IMR-90 (cell line): ENCODE data around the gene MOB2. TPM values are rescaled to one million over a fixed set of nuclear protein-coding genes. Genes with fewer than 3 reads are reported as not detected.

Experiments used
- ATAC-seq: fragments of 200-7000 bp; cut with Tn5 transposase; 2 replicates; pipeline ENCODE4 v1.9.1; 2020; ENCODE audit warnings: low read depth, mild to moderate bottlenecking, moderate library complexity
- BruUV-seq: library from RNA; stranded (reverse); fragments of 400-500 nt; replicated peaks from 2 replicates; lab custom pipeline; 2021; lab: Mats Ljungman, UMichigan
- CTCF ChIA-PET: fragments of 300-600 bp; formaldehyde crosslinking; extraction: SDS; loops from one replicate; lab custom pipeline; 2021; ENCODE audit warnings: antibody characterized with exemption; lab: Yijun Ruan, JAX
- POLR2A ChIA-PET: fragments of 300-600 bp; sonication (Branson Sonifier 250); formaldehyde crosslinking; loops from one replicate; lab custom pipeline; 2022; ENCODE audit warnings: antibody characterized with exemption; ENCODE audit not compliant: unreplicated experiment; lab: Charles Lee
- DNase-seq: peaks from one replicate; pipeline ENCODE4 v3.0.0; 2013
- H2AFZ ChIP-seq: replicated peaks from 2 replicates; pipeline ENCODE3; 2013; ENCODE audit warnings: low read length, mild to moderate bottlenecking; ENCODE audit not compliant: poor library complexity
- H2AK5ac ChIP-seq: 2 replicates; pipeline ENCODE4 v1.6.1; 2013; ENCODE audit warnings: low read depth, low read length, inconsistent platforms
- H2AK9ac ChIP-seq: replicated peaks from 2 replicates; pipeline ENCODE3; 2013; ENCODE audit warnings: mild to moderate bottlenecking, low read depth, low read length, moderate library complexity; ENCODE audit not compliant: poor library complexity
- H2BK120ac ChIP-seq: 2 replicates; pipeline ENCODE4 v1.6.1; 2013; ENCODE audit warnings: low read depth, low read length, inconsistent platforms
- H2BK15ac ChIP-seq: 3 replicates; pipeline ENCODE4 v1.6.1; 2013; ENCODE audit warnings: low read depth, low read length, inconsistent platforms
- H2BK20ac ChIP-seq: 2 replicates; pipeline ENCODE4 v1.6.1; 2013; ENCODE audit warnings: low read depth, mild to moderate bottlenecking, inconsistent platforms, low read length, moderate library complexity
- H2BK5ac ChIP-seq: 2 replicates; pipeline ENCODE4 v1.6.1; 2013; ENCODE audit warnings: mild to moderate bottlenecking, low read depth, low read length, inconsistent platforms; ENCODE audit not compliant: poor library complexity, severe bottlenecking
- H3K14ac ChIP-seq: replicated peaks from 2 replicates; pipeline ENCODE4 v1.6.1; 2013; ENCODE audit warnings: low read depth, low read length, inconsistent platforms
- H3K18ac ChIP-seq: 2 replicates; pipeline ENCODE4 v1.6.1; 2013; ENCODE audit warnings: low read depth, low read length, control low read depth
- H3K23ac ChIP-seq: 2 replicates; pipeline ENCODE4 v1.6.1; 2013; ENCODE audit warnings: low read depth, low read length, inconsistent platforms
- H3K27ac ChIP-seq: 2 replicates; pipeline ENCODE4 v1.5.1; 2013; ENCODE audit warnings: mild to moderate bottlenecking, control low read depth, low read length; ENCODE audit not compliant: insufficient read depth
- H3K27me3 ChIP-seq: 2 replicates; pipeline ENCODE4 v1.6.1; 2013; ENCODE audit warnings: low read length; ENCODE audit not compliant: control insufficient read depth, insufficient read depth
- H3K36me3 ChIP-seq: 2 replicates; pipeline ENCODE4 v1.6.1; 2013; ENCODE audit warnings: low read length, mixed read lengths; ENCODE audit not compliant: control insufficient read depth, insufficient read depth
- H3K4ac ChIP-seq: 2 replicates; pipeline ENCODE4 v1.6.1; 2013; ENCODE audit warnings: low read depth, low read length, inconsistent platforms
- H3K4me1 ChIP-seq: 2 replicates; pipeline ENCODE4 v1.6.1; 2013; ENCODE audit warnings: low read length, mixed read lengths; ENCODE audit not compliant: control insufficient read depth, insufficient read depth
- H3K4me2 ChIP-seq: 2 replicates; pipeline ENCODE4 v1.6.1; 2013; ENCODE audit warnings: low read depth, mild to moderate bottlenecking, control low read depth, low read length, moderate library complexity
- H3K4me3 ChIP-seq: 2 replicates; pipeline ENCODE4 v1.5.1; 2013; ENCODE audit warnings: low read depth, mild to moderate bottlenecking, control low read depth, low read length, moderate library complexity; ENCODE audit not compliant: insufficient read depth
- H3K56ac ChIP-seq: 2 replicates; pipeline ENCODE4 v1.6.1; 2013; ENCODE audit warnings: low read length, inconsistent platforms; ENCODE audit not compliant: insufficient read depth; ENCODE audit errors: extremely low read depth
- H3K79me1 ChIP-seq, 2 experiments: 2 replicates each; pipeline ENCODE4 v1.6.1; 2013; ENCODE audit warnings: low read length in 2 of 2, inconsistent platforms in 1 of 2, low read depth in 1 of 2
- H3K9ac ChIP-seq: 2 replicates; pipeline ENCODE4 v1.6.1; 2013; ENCODE audit warnings: low read depth, low read length, control low read depth
- H3K9me1 ChIP-seq: 2 replicates; pipeline ENCODE4 v1.6.1; 2013; ENCODE audit warnings: low read length, inconsistent platforms; ENCODE audit not compliant: insufficient read depth
- H3K9me3 ChIP-seq: 2 replicates; pipeline ENCODE4 v1.6.1; 2013; ENCODE audit warnings: low read length; ENCODE audit not compliant: control insufficient read depth, insufficient read depth
- H4K20me1 ChIP-seq: 2 replicates; pipeline ENCODE4 v1.6.1; 2013; ENCODE audit warnings: low read length, inconsistent platforms; ENCODE audit not compliant: insufficient read depth
- H4K5ac ChIP-seq: 2 replicates; pipeline ENCODE4 v1.6.1; 2013; ENCODE audit warnings: mild to moderate bottlenecking, low read depth, low read length, control low read depth
- H4K8ac ChIP-seq, 2 experiments: 2 replicates each; pipeline ENCODE4 v1.6.1; 2013; ENCODE audit warnings: low read depth in 2 of 2, low read length in 2 of 2, control low read depth in 1 of 2, inconsistent platforms in 1 of 2
- H4K91ac ChIP-seq: 2 replicates; pipeline ENCODE4 v1.6.1; 2013; ENCODE audit warnings: low read depth, low read length, inconsistent platforms; ENCODE audit not compliant: insufficient read depth
- BHLHE40 ChIP-seq: fragments of 150-350 bp; IDR thresholded peaks from 2 replicates; pipeline ENCODE4 v1.6.1; 2016; ENCODE audit warnings: mild to moderate bottlenecking, low read depth, low read length
- FOS ChIP-seq: fragments of 150-350 bp; IDR thresholded peaks from 2 replicates; pipeline ENCODE4 v1.6.1; 2016; ENCODE audit warnings: low read depth, low read length
- MAZ ChIP-seq: IDR thresholded peaks from 2 replicates; pipeline ENCODE4 v1.6.1; 2012; ENCODE audit warnings: low read depth, mild to moderate bottlenecking, low read length, improper control_type of control experiment, moderate library complexity, borderline replicate concordance
- MXI1 ChIP-seq: IDR thresholded peaks from 2 replicates; pipeline ENCODE4 v1.6.1; 2012; ENCODE audit warnings: low read depth, mild to moderate bottlenecking, low read length, moderate library complexity, borderline replicate concordance
- POLR2A ChIP-seq: IDR thresholded peaks from 2 replicates; pipeline ENCODE4 v1.6.1; 2012; ENCODE audit warnings: mild to moderate bottlenecking, low read depth, low read length
- RAD21 ChIP-seq: IDR thresholded peaks from 2 replicates; pipeline ENCODE4 v1.6.1; 2012; ENCODE audit warnings: low read length, improper control_type of control experiment
- SMC3 ChIP-seq: fragments of 150-350 bp; IDR thresholded peaks from 2 replicates; pipeline ENCODE4 v1.6.1; 2016; ENCODE audit warnings: low read depth, mild to moderate bottlenecking, antibody characterized with exemption, low read length, moderate library complexity
- WGBS, 2 experiments: methylation state at CpG; one replicate each; pipeline versions ENCODE4 v1.1.5 to v1.1.7; 2013; ENCODE audit warnings: missing lambda C conversion rate in 2 of 2; ENCODE audit not compliant: insufficient read length in 1 of 2; ENCODE audit errors: extremely low coverage in 2 of 2; 5-methylcytosine and 5-hydroxymethylcytosine counted together
- dilution Hi-C: fragments of 300-500 bp; cut with HindIII; formaldehyde crosslinking; loops from one replicate; pipeline ENCODE4 v1.14.3; 2018; ENCODE audit warnings: low sequenced_read_pairs; ENCODE audit not compliant: unreplicated experiment
- in situ Hi-C: fragments of 300-500 bp; cut with MboI; formaldehyde crosslinking; loops from 3 replicates; pipeline ENCODE4 v1.14.3; 2019; ENCODE audit warnings: low sequenced_read_pairs, inconsistent platforms, mixed read lengths
- intact Hi-C: fragments of 100-400 bp; cut with micrococcal nuclease; formaldehyde crosslinking; loops from 2 replicates; pipeline ENCODE4 v1.10.0; 2022
- polyA plus RNA-seq, 3 experiments: library from polyadenylated mRNA; depleted of rRNA; stranded (reverse); fragments of >200 nt; gene quantifications; 2 replicates each; pipeline ENCODE4 v1.2.3, GENCODE V29; 2012; ENCODE audit warnings: low replicate concordance in 1 of 3
- total RNA-seq: library from RNA; depleted of rRNA; stranded (reverse); fragments of >200 nt; gene quantifications from 2 replicates; pipeline ENCODE4 v1.2.3, GENCODE V29; 2012
- TF ChIP-seq, protein P1 (sequence below): fragments of 150-350 bp; IDR thresholded peaks from 2 replicates; pipeline ENCODE4 v1.6.1; 2017; ENCODE audit warnings: mild to moderate bottlenecking, antibody characterized with exemption, low read length, low read depth
- TF ChIP-seq, protein P2 (sequence below): conservative IDR thresholded peaks from 2 replicates; pipeline ENCODE4 v1.5.1; 2012; ENCODE audit warnings: mild to moderate bottlenecking, low read depth, low read length, improper control_type of control experiment
- TF ChIP-seq, protein P3 (sequence below): fragments of 150-350 bp; IDR thresholded peaks from 2 replicates; pipeline ENCODE4 v1.6.1; 2016; ENCODE audit warnings: low read depth, mild to moderate bottlenecking, low read length, moderate library complexity, borderline replicate concordance

Gene MOB2
- total and polyA plus RNA-seq, 2 of the 4 experiments (the other 2 are of a cell fraction): 23.7 to 36.2 TPM

DNA sequence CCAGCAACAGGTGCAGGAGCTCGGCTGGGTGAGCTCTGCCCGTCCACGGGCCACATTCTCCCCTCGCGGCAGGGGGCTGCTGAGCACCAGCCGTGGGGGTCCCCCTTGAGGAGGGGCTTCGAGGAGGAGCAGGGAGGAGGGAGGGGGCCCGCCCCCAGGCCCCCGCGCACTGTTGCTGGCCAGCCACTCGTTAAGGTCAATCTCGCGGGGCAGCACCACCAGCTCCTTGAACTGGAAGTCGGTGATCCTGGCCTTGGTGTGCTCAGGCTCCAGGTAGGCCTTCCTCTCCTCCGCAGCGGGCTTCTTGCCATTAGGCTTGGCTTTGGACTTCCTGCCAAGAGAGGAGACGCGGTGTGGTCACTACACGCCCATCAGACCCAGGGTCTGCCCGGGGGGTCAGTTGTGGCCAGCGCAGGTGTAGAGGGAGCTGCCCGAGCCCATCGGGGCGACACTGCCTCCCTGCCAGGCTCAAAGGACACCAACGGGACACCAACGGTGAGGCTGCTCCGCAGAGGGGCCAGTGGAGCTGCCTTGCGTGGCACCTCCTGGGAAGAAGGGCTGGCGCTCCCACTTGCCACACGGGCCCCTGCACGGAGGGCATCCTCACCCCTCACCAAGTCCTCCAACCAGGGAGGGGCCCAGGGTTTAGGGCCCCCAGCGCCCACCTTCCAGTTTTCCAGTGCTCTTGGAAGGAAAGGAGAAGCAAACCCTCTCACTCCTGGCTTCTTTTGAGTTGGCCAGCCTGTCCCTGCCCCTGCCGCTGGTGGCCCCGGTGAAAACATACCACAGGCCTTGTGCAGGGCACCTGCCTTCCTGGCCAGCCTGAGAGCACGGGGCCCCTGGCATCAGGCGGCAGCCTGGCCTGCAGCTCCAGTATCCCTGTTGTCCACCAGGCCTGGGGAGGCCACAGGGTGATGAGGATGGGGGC, 5.8 kb downstream of the MOB2 start (continued):
- TF ChIP-seq, protein P1, sequence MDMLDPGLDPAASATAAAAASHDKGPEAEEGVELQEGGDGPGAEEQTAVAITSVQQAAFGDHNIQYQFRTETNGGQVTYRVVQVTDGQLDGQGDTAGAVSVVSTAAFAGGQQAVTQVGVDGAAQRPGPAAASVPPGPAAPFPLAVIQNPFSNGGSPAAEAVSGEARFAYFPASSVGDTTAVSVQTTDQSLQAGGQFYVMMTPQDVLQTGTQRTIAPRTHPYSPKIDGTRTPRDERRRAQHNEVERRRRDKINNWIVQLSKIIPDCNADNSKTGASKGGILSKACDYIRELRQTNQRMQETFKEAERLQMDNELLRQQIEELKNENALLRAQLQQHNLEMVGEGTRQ: no peak

DNA sequence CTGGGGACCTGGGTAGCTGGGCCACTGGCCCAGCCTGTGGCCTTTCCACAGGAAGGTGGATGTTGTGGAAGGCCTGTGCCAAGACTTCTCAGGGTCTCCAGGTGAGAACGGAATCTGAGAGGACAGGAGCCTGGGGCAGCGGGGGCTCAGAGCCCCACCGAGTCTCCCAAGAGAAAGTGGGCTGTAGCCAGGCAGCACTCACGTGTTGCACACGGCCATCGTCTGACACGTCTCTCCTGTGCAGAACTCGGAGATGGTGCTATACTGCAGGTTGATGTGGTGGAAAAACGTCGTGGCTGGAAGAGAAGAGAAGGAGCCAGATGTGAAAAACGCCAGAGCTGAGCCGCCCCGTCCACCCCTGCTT, 6.4 kb downstream of the MOB2 start:
- ChIA-PET POLR2A (no interaction called here), CTCF (no interaction called here)
- no peak overlapping the region for H2AK9ac ChIP-seq
- no peak overlapping the region for H2BK20ac ChIP-seq
- no peak overlapping the region for H3K23ac ChIP-seq
- H2BK15ac ChIP-seq: no peak overlapping the region
- H3K14ac ChIP-seq: no peak overlapping the region
- no peak overlapping the region for H2AFZ ChIP-seq
- H3K4me2 ChIP-seq: no peak overlapping the region
- no peak overlapping the region for H3K18ac ChIP-seq
- no peak overlapping the region for H2BK5ac ChIP-seq
- peaks cover 30% of the 10 kb centered on the region for H3K36me3 ChIP-seq
- H3K27me3 ChIP-seq: no peaks in the 10 kb centered on the region
- no peak overlapping the region for H3K9ac ChIP-seq
- BruUV-seq: no TSS peak
- H2AK5ac ChIP-seq: no peak overlapping the region
- dilution Hi-C loops: no loop called here
- no peak overlapping the region for H4K5ac ChIP-seq
- H3K9me1 ChIP-seq: peaks cover 3% of the 10 kb centered on the region; the same call in 1 of the 2 replicates
- DNase-seq (no peak), ATAC-seq (no peak)
- H2BK120ac ChIP-seq: no peak overlapping the region
- no peak overlapping the region for H3K4me3 ChIP-seq
- in situ Hi-C loops: no loop called here
- H4K8ac ChIP-seq: no peak overlapping the region
- H3K4me1 ChIP-seq: peaks cover 2% of the 10 kb centered on the region; the same call in 1 of the 2 replicates
- H4K20me1 ChIP-seq: peaks cover 46% of the 10 kb centered on the region
- 93% methylated on average over 6 of the region's 13 CpGs; no CpG with 5 or more reads in 1 of the 2 experiments for WGBS, 2 experiments
- no peak overlapping the region for H4K91ac ChIP-seq
- intact Hi-C loops: no loop called here
- H3K79me1 ChIP-seq: peaks cover 9 to 25% of the 10 kb centered on the region in 2 experiments; a peak in 3 of 4 replicates
- no peak overlapping the region for H3K4ac ChIP-seq
- H3K56ac ChIP-seq: no peak overlapping the region
- H3K9me3 ChIP-seq: no peaks in the 10 kb centered on the region
- H3K27ac ChIP-seq: no peak overlapping the region
- TF ChIP-seq BHLHE40 (no peak), RAD21 (no peak), FOS (no peak), MXI1 (no peak), SMC3 (no peak), POLR2A (no peak), MAZ (no peak)
- TF ChIP-seq, protein P2, sequence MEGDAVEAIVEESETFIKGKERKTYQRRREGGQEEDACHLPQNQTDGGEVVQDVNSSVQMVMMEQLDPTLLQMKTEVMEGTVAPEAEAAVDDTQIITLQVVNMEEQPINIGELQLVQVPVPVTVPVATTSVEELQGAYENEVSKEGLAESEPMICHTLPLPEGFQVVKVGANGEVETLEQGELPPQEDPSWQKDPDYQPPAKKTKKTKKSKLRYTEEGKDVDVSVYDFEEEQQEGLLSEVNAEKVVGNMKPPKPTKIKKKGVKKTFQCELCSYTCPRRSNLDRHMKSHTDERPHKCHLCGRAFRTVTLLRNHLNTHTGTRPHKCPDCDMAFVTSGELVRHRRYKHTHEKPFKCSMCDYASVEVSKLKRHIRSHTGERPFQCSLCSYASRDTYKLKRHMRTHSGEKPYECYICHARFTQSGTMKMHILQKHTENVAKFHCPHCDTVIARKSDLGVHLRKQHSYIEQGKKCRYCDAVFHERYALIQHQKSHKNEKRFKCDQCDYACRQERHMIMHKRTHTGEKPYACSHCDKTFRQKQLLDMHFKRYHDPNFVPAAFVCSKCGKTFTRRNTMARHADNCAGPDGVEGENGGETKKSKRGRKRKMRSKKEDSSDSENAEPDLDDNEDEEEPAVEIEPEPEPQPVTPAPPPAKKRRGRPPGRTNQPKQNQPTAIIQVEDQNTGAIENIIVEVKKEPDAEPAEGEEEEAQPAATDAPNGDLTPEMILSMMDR: no peak
- TF ChIP-seq, protein P3, sequence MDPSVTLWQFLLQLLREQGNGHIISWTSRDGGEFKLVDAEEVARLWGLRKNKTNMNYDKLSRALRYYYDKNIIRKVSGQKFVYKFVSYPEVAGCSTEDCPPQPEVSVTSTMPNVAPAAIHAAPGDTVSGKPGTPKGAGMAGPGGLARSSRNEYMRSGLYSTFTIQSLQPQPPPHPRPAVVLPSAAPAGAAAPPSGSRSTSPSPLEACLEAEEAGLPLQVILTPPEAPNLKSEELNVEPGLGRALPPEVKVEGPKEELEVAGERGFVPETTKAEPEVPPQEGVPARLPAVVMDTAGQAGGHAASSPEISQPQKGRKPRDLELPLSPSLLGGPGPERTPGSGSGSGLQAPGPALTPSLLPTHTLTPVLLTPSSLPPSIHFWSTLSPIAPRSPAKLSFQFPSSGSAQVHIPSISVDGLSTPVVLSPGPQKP: no peak
- TF ChIP-seq, protein P1: no peak
